GM20431 (cell line): Measurements from ENCODE around the gene RAB7B.

ENCODE experiments used
- in situ Hi-C: fragments of 300-500 bp; cut with MseI, MboI; formaldehyde crosslinking; loops from one replicate; pipeline ENCODE4 v1.15.0; 2020; ENCODE audit warnings: low sequenced_read_pairs; ENCODE audit not compliant: unreplicated experiment

The RAB7B gene

DNA sequence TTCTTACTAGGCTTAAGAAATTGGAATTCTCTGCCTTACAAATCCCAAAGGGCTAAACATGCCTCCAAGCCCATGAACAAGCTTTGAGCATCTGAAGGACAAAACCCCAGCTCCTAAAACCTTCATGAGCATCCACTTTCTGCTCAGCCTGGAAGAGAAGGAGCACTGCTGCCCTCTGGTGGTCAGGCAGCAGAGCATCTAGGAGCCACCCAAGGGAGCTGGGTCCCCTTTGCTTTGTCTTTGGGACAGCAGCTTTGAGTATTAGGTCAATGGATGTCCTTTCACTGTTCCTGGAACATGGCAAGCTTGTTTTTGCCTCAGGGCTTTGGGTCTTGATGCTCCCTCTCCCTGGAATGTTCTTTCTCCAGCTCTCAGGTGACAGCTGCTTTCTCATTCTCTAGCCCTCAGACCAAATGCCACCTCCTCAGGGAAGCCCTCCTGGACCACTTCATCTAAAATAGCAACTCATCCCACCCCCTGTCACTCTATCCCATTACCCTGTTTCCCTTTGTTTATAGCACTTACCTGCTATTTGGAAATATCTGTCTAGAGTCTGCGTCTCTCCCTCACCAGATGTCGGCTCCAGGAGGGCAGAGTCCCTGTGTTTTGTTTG, 25.7 kb downstream of the RAB7B start:
- in situ Hi-C loops: no loop called here

- in situ Hi-C loops: no loop called here
Measured at GRCh38 chr1:205976708-205977401, 26.3 kb downstream of the RAB7B start.

DNA sequence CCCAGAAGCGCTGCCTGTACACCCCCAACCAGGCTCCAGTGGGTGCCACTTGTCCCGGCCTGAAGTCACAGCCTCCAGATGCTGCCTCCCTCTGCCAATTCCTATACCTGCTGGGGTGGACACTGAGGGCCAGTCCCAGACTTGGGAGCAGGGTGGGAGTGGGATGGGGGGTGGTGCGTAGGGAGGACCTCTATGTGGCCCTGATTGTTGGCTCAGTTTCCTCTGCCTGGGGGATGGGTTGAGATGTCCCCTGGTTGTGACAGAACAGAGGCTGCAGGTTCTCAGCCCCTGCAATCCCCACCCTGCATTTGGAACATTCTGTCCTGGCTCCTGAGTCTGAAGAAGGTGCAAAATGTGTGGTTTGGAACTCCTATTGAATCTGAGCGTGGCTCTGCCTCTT, 27.2 kb downstream of the RAB7B start:
- in situ Hi-C loops: no loop called here

DNA sequence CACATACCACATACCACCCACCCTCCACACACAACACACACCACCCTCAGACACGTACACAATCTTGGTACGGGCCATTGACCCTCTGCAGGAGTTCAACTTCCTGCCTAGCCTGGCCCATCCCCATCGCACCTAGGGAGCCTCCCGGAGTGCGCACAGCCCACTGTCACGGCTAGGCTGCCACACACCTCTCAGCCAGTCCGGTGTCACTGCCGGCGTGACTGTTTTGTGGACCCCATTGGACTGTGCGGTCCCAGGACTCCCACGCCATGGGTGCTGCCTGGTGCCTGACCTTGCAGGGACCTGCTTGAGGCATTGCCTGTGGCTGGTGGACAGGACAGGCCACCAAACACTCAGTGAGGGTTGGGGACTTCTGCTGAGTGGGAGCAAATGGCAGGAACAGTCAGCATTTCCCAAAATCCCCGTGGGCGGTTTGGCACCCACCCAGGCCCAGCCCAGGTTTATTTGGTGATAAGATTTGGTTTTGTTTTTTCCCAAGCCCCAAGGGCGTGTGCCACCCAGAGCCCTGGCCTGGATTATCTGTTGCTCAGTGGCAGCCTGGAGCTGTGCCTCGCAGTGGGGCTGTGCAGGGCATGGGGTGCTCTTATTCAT, 27.7 kb downstream of the RAB7B start:
- in situ Hi-C loops: no loop called here

DNA sequence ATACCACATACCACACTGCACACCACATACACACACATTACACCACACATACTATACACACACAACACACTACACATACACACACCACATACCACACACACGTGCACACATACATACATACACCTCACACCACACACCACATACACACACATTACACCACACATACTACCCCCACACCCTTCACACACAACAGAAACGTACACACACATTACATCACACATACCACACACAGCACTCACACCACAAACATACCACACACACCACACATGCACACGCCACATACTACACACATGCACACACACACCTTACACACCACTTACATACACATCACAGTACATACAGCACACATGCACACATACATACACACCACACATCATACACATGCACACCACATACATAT, 28.5 kb downstream of the RAB7B start:
- in situ Hi-C loops: no loop called here

- in situ Hi-C loops: no loop called here
Measured at GRCh38 chr1:205973377-205974232, 29.6 kb downstream of the RAB7B start.

DNA sequence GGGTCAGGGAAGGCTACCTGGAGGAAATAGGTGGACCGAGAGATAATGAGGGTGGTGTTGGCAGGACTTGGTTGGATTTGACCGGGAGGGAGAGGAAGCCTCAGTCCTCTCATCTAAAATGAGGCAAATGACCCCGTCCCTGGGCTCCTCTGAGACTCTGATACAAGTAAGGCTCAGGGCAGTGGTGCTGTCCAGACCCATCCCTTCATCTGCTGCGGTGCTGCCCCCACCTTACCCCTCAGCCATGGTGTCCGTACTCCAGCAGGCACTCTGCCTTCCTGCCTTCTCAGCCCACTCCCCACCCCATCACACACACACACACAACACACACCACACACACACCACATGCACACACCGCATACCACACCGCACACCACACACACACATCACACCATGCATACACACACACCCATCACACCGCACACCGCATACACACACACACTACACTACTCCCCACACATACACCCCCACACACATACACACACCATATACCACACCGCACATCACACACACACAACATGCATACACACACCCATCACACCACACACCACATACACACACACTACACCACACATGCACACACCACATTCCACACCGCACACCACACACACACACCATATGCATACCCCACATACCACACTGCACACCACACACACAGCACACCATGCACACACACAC, 30.6 kb downstream of the RAB7B start:
- in situ Hi-C loops: no loop called here

- in situ Hi-C loops: no loop called here
Measured at GRCh38 chr1:205972081-205972480, 31.1 kb downstream of the RAB7B start.

- in situ Hi-C loops: no loop called here
Measured at GRCh38 chr1:205971082-205971481, 32.1 kb downstream of the RAB7B start.

- in situ Hi-C loops: no loop called here
Measured at GRCh38 chr1:205970486-205970885, 32.7 kb downstream of the RAB7B start.

GRCh38 chr1:205969229-205969628, 34.0 kb downstream of the RAB7B start:
- in situ Hi-C loops: no loop called here

GRCh38 chr1:205967554-205968335, 35.5 kb downstream of the RAB7B start:
- in situ Hi-C loops: no loop called here

DNA sequence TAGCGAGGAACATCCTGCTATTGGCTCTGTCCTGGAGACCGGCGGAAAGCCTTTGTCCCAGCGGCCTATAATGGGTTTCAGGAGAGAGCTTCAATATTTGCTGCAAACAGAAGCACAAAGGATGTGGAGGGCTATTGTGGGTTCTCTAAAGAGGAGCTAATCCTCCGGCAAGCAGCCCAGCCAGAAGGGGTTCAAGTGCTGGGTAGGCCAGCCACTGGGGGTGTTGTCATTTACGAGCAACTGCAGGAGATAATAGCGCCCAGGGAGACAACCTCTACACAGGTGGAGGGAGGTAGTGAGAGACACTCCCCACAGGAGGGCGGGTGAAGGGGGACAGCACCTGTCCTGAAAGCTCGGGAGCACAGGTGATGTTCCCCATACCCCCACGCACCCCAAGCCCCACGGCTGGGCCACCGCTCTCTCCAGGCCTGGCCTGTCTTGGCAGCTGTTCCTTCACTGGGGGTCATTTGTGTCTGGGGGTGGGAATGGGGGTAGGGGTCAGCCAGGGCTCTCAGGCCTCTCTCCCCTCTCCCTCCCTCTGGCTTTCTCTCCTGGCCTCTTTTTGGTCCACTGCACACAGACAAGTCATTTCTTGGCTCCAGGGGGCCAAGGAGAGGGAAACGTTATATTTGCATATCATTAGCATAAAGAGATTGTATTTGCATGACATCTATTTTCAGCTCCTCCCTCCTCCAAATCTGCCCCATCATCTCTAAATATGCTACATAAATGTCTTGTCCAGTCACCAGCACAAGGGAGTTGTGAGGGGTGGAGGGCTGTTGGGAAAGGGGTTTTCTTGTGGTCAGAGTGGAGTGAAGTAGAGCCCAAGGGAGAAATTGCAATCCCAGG, 37.9 kb downstream of the RAB7B start:
- in situ Hi-C loops: no loop called here

GRCh38 chr1:205963352-205964155, 39.6 kb downstream of the RAB7B start:
- in situ Hi-C loops: no loop called here

- in situ Hi-C loops: no loop called here
Measured at GRCh38 chr1:205962821-205963221, 40.4 kb downstream of the RAB7B start.

DNA sequence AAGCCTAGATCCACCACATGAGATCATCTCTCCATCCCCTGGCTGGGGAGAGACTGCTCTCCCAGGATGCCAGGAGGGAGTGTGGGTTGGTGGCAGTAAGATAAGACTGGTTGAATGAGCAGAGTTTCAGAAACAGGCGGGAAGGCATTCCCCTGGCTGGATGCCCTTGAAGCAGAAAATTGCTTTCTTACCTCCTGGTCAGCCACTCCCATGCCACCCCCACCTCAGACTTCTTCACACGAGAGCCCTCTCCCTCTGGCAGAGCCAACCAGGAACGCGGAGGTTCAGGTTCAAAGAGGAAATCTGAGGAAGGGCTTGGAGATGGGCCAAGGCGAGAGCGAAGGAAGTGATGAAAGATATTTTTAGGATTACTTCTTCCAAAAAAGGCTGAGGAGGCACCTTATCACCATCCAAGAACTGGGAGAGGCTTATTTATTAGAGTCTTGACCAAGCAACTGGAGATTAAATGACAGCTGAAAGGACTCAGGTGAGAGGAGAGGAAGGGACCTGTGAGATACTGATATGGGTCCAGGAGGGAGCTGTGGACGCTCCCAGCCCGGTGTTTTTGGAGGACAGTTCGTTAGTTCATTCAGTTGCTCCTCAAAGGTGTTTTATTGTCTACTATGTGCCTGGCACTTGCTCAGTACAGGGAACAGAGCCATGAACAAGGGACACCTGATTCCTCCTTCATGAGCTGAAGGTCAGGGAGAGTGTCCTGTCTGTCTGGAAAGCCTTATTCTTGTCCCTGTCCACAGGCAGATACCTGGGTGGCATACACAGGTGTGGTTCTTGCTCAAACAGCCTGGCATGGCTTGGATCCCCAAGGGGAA, 41.0 kb downstream of the RAB7B start:
- in situ Hi-C loops: no loop called here

GRCh38 chr1:205961405-205961804, 41.8 kb downstream of the RAB7B start:
- in situ Hi-C loops: no loop called here
